PC-9 (cell line): ENCODE measurements around the gene TEP1. TPM values are rescaled to one million over a fixed set of nuclear protein-coding genes. Genes with fewer than 3 reads are reported as not detected.

Experiments
- BruUV-seq: library from RNA; stranded (reverse); fragments of 400-500 nt; replicated peaks from 2 replicates; lab custom pipeline; 2021; lab: Mats Ljungman, UMichigan
- CTCF ChIA-PET: fragments of 300-600 bp; sonication (Branson Sonifier 250); formaldehyde crosslinking; loops from one replicate; lab custom pipeline; 2022; ENCODE audit warnings: antibody characterized with exemption; lab: Charles Lee
- POLR2A ChIA-PET: fragments of 300-600 bp; sonication (Branson Sonifier 250); formaldehyde crosslinking; loops from one replicate; lab custom pipeline; 2022; ENCODE audit warnings: antibody characterized with exemption; ENCODE audit not compliant: unreplicated experiment; lab: Charles Lee
- DNase-seq, 2 experiments: peaks; one replicate each; pipeline versions ENCODE4 v3.0.0 to v3.0.0-alpha.2; 2015 to 2022; ENCODE audit warnings: mixed read lengths in 1 of 2
- H2AFZ ChIP-seq: fragments of 200-600 bp; sonication (generic); 2 replicates; pipeline ENCODE4 v1.8.1; 2017; ENCODE audit warnings: antibody characterized with exemption
- H3F3A ChIP-seq: fragments of 200-600 bp; sonication (generic); 2 replicates; pipeline ENCODE4 v1.8.1; 2017; ENCODE audit warnings: antibody characterized with exemption, mild to moderate bottlenecking, low read depth; ENCODE audit not compliant: insufficient read depth
- H3K27ac ChIP-seq: fragments of 200-600 bp; sonication (generic); 2 replicates; pipeline ENCODE4 v1.6.1; 2016; ENCODE audit warnings: mixed run types
- H3K27me3 ChIP-seq: fragments of 200-600 bp; sonication (generic); 2 replicates; pipeline ENCODE4 v1.6.1; 2016; ENCODE audit warnings: low read depth, mixed run types; ENCODE audit not compliant: insufficient read depth
- H3K36me3 ChIP-seq: fragments of 200-600 bp; sonication (generic); 2 replicates; pipeline ENCODE4 v1.6.1; 2016; ENCODE audit warnings: low read depth, mixed run types
- H3K4me1 ChIP-seq: fragments of 200-600 bp; sonication (generic); replicated peaks from 2 replicates; pipeline ENCODE4 v1.6.1; 2016; ENCODE audit warnings: mixed run types; ENCODE audit not compliant: insufficient read depth
- H3K4me2 ChIP-seq: fragments of 200-600 bp; sonication (generic); 2 replicates; pipeline ENCODE4 v1.6.1; 2017; ENCODE audit warnings: mixed run types
- H3K4me3 ChIP-seq: fragments of 200-600 bp; sonication (generic); 2 replicates; pipeline ENCODE4 v1.6.1; 2016; ENCODE audit warnings: mixed run types
- H3K79me2 ChIP-seq: fragments of 200-600 bp; sonication (generic); 2 replicates; pipeline ENCODE4 v1.6.1; 2017; ENCODE audit warnings: low read depth, mixed run types
- H3K9me2 ChIP-seq: fragments of 200-600 bp; sonication (generic); 2 replicates; pipeline ENCODE4 v1.8.1; 2017; ENCODE audit warnings: mild to moderate bottlenecking; ENCODE audit not compliant: insufficient read depth
- H3K9me3 ChIP-seq: fragments of 200-600 bp; sonication (generic); 2 replicates; pipeline ENCODE4 v1.8.1; 2016; ENCODE audit warnings: low read depth; ENCODE audit not compliant: insufficient read depth
- H4K20me1 ChIP-seq: fragments of 200-600 bp; sonication (generic); 2 replicates; pipeline ENCODE4 v1.8.1; 2017; ENCODE audit not compliant: insufficient read depth
- CTCF ChIP-seq: fragments of 200-600 bp; sonication (generic); conservative IDR thresholded peaks from 2 replicates; pipeline ENCODE4 v1.6.1; 2017; ENCODE audit warnings: mixed run types, antibody characterized with exemption, mild to moderate bottlenecking, moderate library complexity
- EZH2 ChIP-seq: fragments of 200-600 bp; sonication (generic); IDR thresholded peaks from 2 replicates; pipeline ENCODE4 v1.8.0; 2017; ENCODE audit warnings: antibody characterized with exemption, low read depth
- intact Hi-C: fragments of 100-400 bp; cut with micrococcal nuclease; formaldehyde crosslinking; loops from one replicate; pipeline ENCODE4 v1.10.0; 2022; ENCODE audit not compliant: unreplicated experiment
- total RNA-seq: library from RNA; stranded (reverse); gene quantifications from 2 replicates; pipeline ENCODE4 v1.2.3, GENCODE V29; 2021

The TEP1 gene
- total RNA-seq, 1 experiment from 2014 or later: 20.4 TPM

DNA sequence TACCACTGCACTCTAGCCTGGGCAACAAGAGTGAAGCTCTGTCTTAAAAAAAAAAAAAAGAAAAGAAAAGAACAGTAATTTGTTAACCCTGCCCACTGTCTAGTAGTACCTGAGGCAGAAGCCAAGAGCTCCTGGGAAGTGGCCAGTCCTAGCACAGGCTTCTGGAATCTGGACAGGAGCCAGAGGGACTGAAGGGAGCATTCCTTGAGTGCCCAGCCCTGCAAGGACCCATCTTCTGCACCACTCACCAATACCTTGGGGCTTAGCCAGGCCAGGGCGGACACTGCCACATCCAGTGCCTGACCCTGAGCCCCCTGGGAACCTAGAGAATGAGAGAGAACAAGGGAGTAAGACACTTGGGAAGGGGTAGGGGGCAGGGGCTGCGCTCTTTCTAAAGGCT lies 36.1 kb downstream of the TEP1 start:
- BruUV-seq: no TSS peak
- DNase-seq: no peak
- Histone ChIP-seq H4K20me1 (no peaks in the 10 kb centered on the region), H3K9me3 (no peaks in the 10 kb centered on the region), H3K4me3 (no peak overlapping the region), H3K4me2 (no peak overlapping the region), H3K27ac (no peak overlapping the region), H3K4me1 (no peaks in the 10 kb centered on the region), H3K27me3 (no peaks in the 10 kb centered on the region), H3F3A (no peaks in the 10 kb centered on the region), H3K36me3 (no peaks in the 10 kb centered on the region), H2AFZ (no peak overlapping the region), H3K9me2 (no peaks in the 10 kb centered on the region), H3K79me2 (no peaks in the 10 kb centered on the region)
- TF ChIP-seq CTCF (no peak), EZH2 (no peak)
- intact Hi-C loops: no loop called here
- ChIA-PET POLR2A (no interaction called here), CTCF (no interaction called here)

DNA sequence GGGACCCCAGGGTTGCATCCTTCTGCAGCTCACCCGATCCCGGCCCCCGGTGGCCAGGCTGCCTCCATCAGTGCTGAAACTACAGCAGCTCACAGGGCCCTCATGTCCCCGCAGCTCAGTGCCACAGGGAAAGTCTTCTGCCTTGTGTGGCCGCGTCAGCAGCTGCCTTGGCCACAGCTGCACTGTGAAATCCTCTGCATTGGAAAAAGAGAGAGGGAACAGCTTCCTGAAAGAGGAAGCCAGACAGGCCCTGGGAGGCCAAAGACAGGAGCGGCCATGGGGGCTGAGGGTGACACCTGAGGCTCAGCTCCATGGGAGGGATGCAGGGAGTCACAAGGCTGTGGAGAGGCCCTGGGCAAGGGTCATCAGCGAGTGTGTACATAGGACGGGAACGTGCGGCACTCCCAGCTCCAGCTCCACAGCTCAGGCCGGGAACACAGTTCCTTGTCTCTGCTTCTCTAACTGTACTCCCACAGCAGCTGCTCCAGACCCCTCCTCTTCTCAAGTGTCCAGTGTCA lies 37.2 kb downstream of the TEP1 start:
- no peaks in the 10 kb centered on the region for H3K27me3 ChIP-seq
- H3K79me2 ChIP-seq: no peaks in the 10 kb centered on the region
- no peak for TF ChIP-seq EZH2
- no peak for TF ChIP-seq CTCF
- no peak for DNase-seq
- H3F3A ChIP-seq: no peaks in the 10 kb centered on the region
- H3K4me3 ChIP-seq: no peak overlapping the region
- H3K4me1 ChIP-seq: no peaks in the 10 kb centered on the region
- H3K36me3 ChIP-seq: no peaks in the 10 kb centered on the region
- POLR2A ChIA-PET: no interaction called here
- no peaks in the 10 kb centered on the region for H3K9me2 ChIP-seq
- intact Hi-C loops: no loop called here
- no TSS peak for BruUV-seq
- CTCF ChIA-PET: no interaction called here
- no peak overlapping the region for H3K27ac ChIP-seq
- H4K20me1 ChIP-seq: no peaks in the 10 kb centered on the region
- H3K4me2 ChIP-seq: no peak overlapping the region
- H2AFZ ChIP-seq: no peak overlapping the region
- no peaks in the 10 kb centered on the region for H3K9me3 ChIP-seq

DNA sequence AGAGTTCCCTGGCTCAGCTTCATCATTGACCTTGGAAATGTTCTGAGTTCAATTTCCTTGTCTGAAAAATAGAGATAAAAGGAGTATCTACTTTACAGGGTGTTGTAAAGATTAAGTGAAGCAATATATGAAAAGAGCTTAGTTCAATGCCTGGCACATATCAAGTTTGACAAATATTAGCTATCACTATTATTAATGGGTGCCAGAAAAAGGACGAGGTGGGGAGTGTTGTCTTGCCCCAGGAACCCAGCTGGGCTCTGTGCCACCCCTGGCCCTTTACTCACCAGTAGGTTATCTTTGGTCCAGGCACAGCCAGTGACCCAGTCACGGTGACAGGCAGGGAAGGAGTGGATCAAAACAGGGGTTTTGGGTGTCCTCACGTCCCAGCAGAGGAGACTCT lies 37.8 kb downstream of the TEP1 start:
- H3K36me3 ChIP-seq: no peaks in the 10 kb centered on the region
- no peaks in the 10 kb centered on the region for H3F3A ChIP-seq
- no peak for DNase-seq
- no peak overlapping the region for H3K4me2 ChIP-seq
- CTCF ChIA-PET: no interaction called here
- no peaks in the 10 kb centered on the region for H3K9me3 ChIP-seq
- H4K20me1 ChIP-seq: no peaks in the 10 kb centered on the region
- no peaks in the 10 kb centered on the region for H3K27me3 ChIP-seq
- no peak overlapping the region for H2AFZ ChIP-seq
- H3K4me1 ChIP-seq: no peaks in the 10 kb centered on the region
- no peak for TF ChIP-seq EZH2
- TF ChIP-seq CTCF: no peak
- no peaks in the 10 kb centered on the region for H3K79me2 ChIP-seq
- no peaks in the 10 kb centered on the region for H3K9me2 ChIP-seq
- H3K4me3 ChIP-seq: no peak overlapping the region
- BruUV-seq: no TSS peak
- POLR2A ChIA-PET: interaction anchor here (0.6 kb wide), 1 partner anchor 19 kb away, joined by 9 read pairs; no protein-coding TSS in a partner anchor
- intact Hi-C loops: no loop called here
- no peak overlapping the region for H3K27ac ChIP-seq
